HFFc6 (cell line): ENCODE results near the gene CGNL1. TPM values are rescaled to one million over a fixed set of nuclear protein-coding genes. Genes with fewer than 3 reads are reported as not detected.

Experiments used
- DNase-seq: peaks from one replicate; pipeline ENCODE4 v3.0.0-alpha.2; 2018
- H3K27ac Mint-ChIP-seq: 2 replicates; pipeline ENCODE4 v1.8.0; 2020; ENCODE audit warnings: mild to moderate bottlenecking, mixed read lengths
- H3K27me3 Mint-ChIP-seq: 2 replicates; pipeline ENCODE4 v1.8.0; 2021; ENCODE audit warnings: mild to moderate bottlenecking, moderate library complexity, mixed read lengths; ENCODE audit not compliant: insufficient read depth
- H3K36me3 Mint-ChIP-seq: 2 replicates; pipeline ENCODE4 v1.8.0; 2021; ENCODE audit warnings: low read depth, mixed read lengths
- H3K4me1 Mint-ChIP-seq: 2 replicates; pipeline ENCODE4 v1.8.0; 2020; ENCODE audit warnings: low read depth, mixed read lengths
- H3K4me3 Mint-ChIP-seq: 2 replicates; pipeline ENCODE4 v1.8.0; 2020; ENCODE audit warnings: mild to moderate bottlenecking, moderate library complexity, mixed read lengths
- H3K9me3 Mint-ChIP-seq: 2 replicates; pipeline ENCODE4 v1.8.0; 2020; ENCODE audit warnings: mild to moderate bottlenecking, mixed read lengths
- CTCF ChIP-seq: fragments of 200-600 bp; sonication (generic); IDR thresholded peaks from 2 replicates; pipeline ENCODE4 v1.5.0; 2021; ENCODE audit warnings: antibody characterized with exemption, mild to moderate bottlenecking
- total RNA-seq, 6 experiments: library from RNA; stranded (reverse); fragmentation: NEBNext Ultra II Directional; extraction: Animal tissue kit (Norgen Biotek cat#: 25700); gene quantifications; 2 replicates in 1 of 6; 3 replicates in 5 of 6; pipeline ENCODE4 v1.2.3, GENCODE V29; 2021

CGNL1 gene
- total RNA-seq, 6 experiments from 2014 or later: 0.05 to 0.20 (median 0.10) TPM; not detected in 2

- Mint-ChIP-seq H3K27ac (no peak overlapping the region), H3K4me1 (peaks cover 39% of the 10 kb centered on the region)
- TF ChIP-seq CTCF: no peak
Observed at GRCh38 chr15:57567891-57568290, 191.6 kb downstream of the CGNL1 start.

GRCh38 chr15:57568299-57568698 is 192.0 kb downstream of the CGNL1 start:
- no peak for DNase-seq
- Mint-ChIP-seq H3K27ac (no peak overlapping the region), H3K9me3 (no peaks in the 10 kb centered on the region), H3K27me3 (peaks cover 4% of the 10 kb centered on the region), H3K4me1 (peaks cover 39% of the 10 kb centered on the region), H3K4me3 (no peak overlapping the region), H3K36me3 (no peaks in the 10 kb centered on the region)
- no peak for TF ChIP-seq CTCF

More at GRCh38 chr15:57567891-57568290, 191.6 kb downstream of the CGNL1 start:
- DNase-seq: no peak
- Mint-ChIP-seq H3K27me3 (peaks cover 4% of the 10 kb centered on the region), H3K36me3 (no peaks in the 10 kb centered on the region), H3K4me3 (no peak overlapping the region), H3K9me3 (no peaks in the 10 kb centered on the region)

GRCh38 chr15:57570340-57570739 is 194.0 kb downstream of the CGNL1 start:
- H3K4me1 Mint-ChIP-seq: peaks cover 39% of the 10 kb centered on the region
- DNase-seq: no peak
- no peaks in the 10 kb centered on the region for H3K36me3 Mint-ChIP-seq
- H3K27me3 Mint-ChIP-seq: peaks cover 5% of the 10 kb centered on the region
- H3K9me3 Mint-ChIP-seq: no peaks in the 10 kb centered on the region
- no peak for TF ChIP-seq CTCF
- no peak overlapping the region for H3K27ac Mint-ChIP-seq
- no peak overlapping the region for H3K4me3 Mint-ChIP-seq

- H3K4me1 Mint-ChIP-seq: peaks cover 39% of the 10 kb centered on the region
- no peak overlapping the region for H3K4me3 Mint-ChIP-seq
- no peak overlapping the region for H3K27ac Mint-ChIP-seq
- DNase-seq: peak; percentile 42
- TF ChIP-seq CTCF: no peak
- peaks cover 5% of the 10 kb centered on the region for H3K27me3 Mint-ChIP-seq
- no peaks in the 10 kb centered on the region for H3K36me3 Mint-ChIP-seq
- no peaks in the 10 kb centered on the region for H3K9me3 Mint-ChIP-seq
Observed at GRCh38 chr15:57570994-57571393, 194.7 kb downstream of the CGNL1 start.

GRCh38 chr15:57571725-57572124 is 195.4 kb downstream of the CGNL1 start:
- DNase-seq: no peak
- H3K36me3 Mint-ChIP-seq: no peaks in the 10 kb centered on the region
- no peak overlapping the region for H3K4me3 Mint-ChIP-seq
- TF ChIP-seq CTCF: no peak
- H3K4me1 Mint-ChIP-seq: peaks cover 34% of the 10 kb centered on the region
- no peak overlapping the region for H3K27ac Mint-ChIP-seq
- H3K27me3 Mint-ChIP-seq: peaks cover 3% of the 10 kb centered on the region
- H3K9me3 Mint-ChIP-seq: no peaks in the 10 kb centered on the region

- no peak for TF ChIP-seq CTCF
- Mint-ChIP-seq H3K4me3 (no peak overlapping the region), H3K27ac (no peak overlapping the region), H3K27me3 (peaks cover 3% of the 10 kb centered on the region), H3K9me3 (no peaks in the 10 kb centered on the region), H3K36me3 (no peaks in the 10 kb centered on the region), H3K4me1 (peaks cover 29% of the 10 kb centered on the region)
- DNase-seq: no peak
Observed at GRCh38 chr15:57572468-57572867, 196.2 kb downstream of the CGNL1 start.
